ENCODE measurements around the gene FILIP1L. TPM values are rescaled to one million over a fixed set of nuclear protein-coding genes. Genes with fewer than 3 reads are reported as not detected.

The FILIP1L gene
- total RNA-seq, 1 experiment from 2014 or later = 4.3 TPM

DNA sequence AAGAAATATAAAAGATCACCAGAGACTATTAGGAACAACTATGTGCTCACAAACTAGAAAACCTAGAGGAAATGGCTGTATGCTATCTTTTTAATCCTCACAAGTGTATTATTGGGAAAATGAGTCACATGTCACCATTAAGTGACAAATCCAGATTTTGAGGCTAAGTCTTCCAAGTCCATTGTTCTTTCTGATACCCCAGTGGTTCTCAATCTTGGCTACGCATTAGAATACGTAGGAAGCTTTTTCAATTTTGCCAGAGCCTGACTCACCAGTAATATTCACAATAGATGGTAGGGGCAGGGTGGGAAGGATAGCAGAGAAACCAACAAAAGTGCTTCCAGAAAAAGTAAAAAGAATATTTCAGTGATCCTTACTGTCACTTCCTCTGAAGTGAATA is 117.0 kb downstream of the FILIP1L start:
- no peaks in the 10 kb centered on the region for H3K4me1 ChIP-seq (ENCODE audit: insufficient read depth, low read length, poor library complexity, severe bottlenecking)
- intact Hi-C loops (cut with micrococcal nuclease; ENCODE audit: unreplicated experiment) = no loop called here
- no peaks in the 10 kb centered on the region for H3K36me3 ChIP-seq (ENCODE audit: insufficient read depth, low read length, poor library complexity, severe bottlenecking)
- BruUV-seq (replicated peaks) = no TSS peak
- no peak overlapping the region for H3K27ac ChIP-seq (ENCODE audit: low read depth, low read length, poor library complexity, severe bottlenecking)
- DNase-seq (ENCODE audit: low spot score) = peak; percentile 48
- peaks cover 11% of the 10 kb centered on the region for H3K9me3 ChIP-seq (ENCODE audit: low read depth, low read length, poor library complexity, severe bottlenecking)
- no peaks in the 10 kb centered on the region for H3K27me3 ChIP-seq (replicated peaks; ENCODE audit: insufficient read depth, low read depth, low read length, poor library complexity)
- TF ChIP-seq EZH2 (IDR thresholded peaks at IDR 0.05; ENCODE audit: borderline replicate concordance, low read depth, low read length, poor library complexity, severe bottlenecking) = no peak
- TF ChIP-seq, protein P1, sequence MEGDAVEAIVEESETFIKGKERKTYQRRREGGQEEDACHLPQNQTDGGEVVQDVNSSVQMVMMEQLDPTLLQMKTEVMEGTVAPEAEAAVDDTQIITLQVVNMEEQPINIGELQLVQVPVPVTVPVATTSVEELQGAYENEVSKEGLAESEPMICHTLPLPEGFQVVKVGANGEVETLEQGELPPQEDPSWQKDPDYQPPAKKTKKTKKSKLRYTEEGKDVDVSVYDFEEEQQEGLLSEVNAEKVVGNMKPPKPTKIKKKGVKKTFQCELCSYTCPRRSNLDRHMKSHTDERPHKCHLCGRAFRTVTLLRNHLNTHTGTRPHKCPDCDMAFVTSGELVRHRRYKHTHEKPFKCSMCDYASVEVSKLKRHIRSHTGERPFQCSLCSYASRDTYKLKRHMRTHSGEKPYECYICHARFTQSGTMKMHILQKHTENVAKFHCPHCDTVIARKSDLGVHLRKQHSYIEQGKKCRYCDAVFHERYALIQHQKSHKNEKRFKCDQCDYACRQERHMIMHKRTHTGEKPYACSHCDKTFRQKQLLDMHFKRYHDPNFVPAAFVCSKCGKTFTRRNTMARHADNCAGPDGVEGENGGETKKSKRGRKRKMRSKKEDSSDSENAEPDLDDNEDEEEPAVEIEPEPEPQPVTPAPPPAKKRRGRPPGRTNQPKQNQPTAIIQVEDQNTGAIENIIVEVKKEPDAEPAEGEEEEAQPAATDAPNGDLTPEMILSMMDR (conservative IDR thresholded peaks at IDR 0.05; ENCODE audit: low read depth, low read length) = no peak
- POLR2A ChIA-PET (ENCODE audit: low non-redundant PET) = no interaction called here
- H3K4me3 ChIP-seq (ENCODE audit: low read depth, low read length, poor library complexity, severe bottlenecking) = no peak overlapping the region
- CTCF ChIA-PET = no interaction called here

DNA sequence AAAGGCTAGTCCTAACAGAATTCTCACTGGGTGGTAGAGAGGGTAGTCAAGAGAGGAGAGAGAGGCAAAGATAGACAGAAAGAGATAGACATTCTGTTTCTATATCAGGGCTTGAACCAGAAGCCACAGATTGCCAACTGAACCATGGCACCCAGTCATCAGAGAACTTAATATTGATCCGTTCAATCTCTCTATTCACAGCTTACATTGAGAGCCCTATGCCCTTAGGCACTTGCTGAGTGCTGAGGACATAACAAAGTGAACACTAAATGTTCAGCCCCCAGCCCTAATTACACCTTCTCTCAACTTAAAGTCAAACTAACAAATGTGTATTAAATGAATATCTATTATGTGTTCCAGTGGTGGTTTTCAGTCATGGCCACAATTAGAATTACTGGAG is 124.1 kb downstream of the FILIP1L start:
- Histone ChIP-seq H3K4me3 (ENCODE audit: low read depth, low read length, poor library complexity, severe bottlenecking) (no peak overlapping the region), H3K9me3 (ENCODE audit: low read depth, low read length, poor library complexity, severe bottlenecking) (peaks cover 11% of the 10 kb centered on the region), H3K27me3 (replicated peaks; ENCODE audit: insufficient read depth, low read depth, low read length, poor library complexity) (no peaks in the 10 kb centered on the region), H3K36me3 (ENCODE audit: insufficient read depth, low read length, poor library complexity, severe bottlenecking) (no peaks in the 10 kb centered on the region), H3K27ac (ENCODE audit: low read depth, low read length, poor library complexity, severe bottlenecking) (no peak overlapping the region), H3K4me1 (ENCODE audit: insufficient read depth, low read length, poor library complexity, severe bottlenecking) (no peaks in the 10 kb centered on the region)
- ChIA-PET POLR2A (ENCODE audit: low non-redundant PET) (no interaction called here), CTCF (no interaction called here)
- intact Hi-C loops (cut with micrococcal nuclease; ENCODE audit: unreplicated experiment) = no loop called here
- BruUV-seq (replicated peaks) = no TSS peak
- DNase-seq (ENCODE audit: low spot score) = no peak
- TF ChIP-seq, protein P1 (conservative IDR thresholded peaks at IDR 0.05; ENCODE audit: low read depth, low read length) = no peak
- no peak for TF ChIP-seq EZH2 (IDR thresholded peaks at IDR 0.05; ENCODE audit: borderline replicate concordance, low read depth, low read length, poor library complexity, severe bottlenecking)

DNA sequence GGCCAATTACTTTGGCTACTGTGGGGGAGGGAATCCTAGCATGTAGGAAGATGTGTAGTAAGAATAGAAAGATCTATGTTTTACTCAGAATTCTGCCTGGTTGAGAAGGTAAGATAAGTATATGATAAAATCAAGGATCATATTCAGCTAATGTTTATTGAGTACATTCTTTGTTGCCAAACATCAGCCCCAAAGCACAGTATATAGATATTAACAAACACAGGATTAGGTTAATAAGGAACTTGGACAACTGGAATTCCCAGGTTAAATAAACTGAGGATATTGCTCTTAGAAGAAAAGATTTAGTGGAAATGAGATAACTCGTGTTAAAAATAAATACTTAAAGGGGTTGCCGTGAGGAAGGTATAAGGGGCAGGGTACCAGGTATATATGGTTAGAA is 129.6 kb downstream of the FILIP1L start:
- TF ChIP-seq EZH2 (IDR thresholded peaks at IDR 0.05; ENCODE audit: borderline replicate concordance, low read depth, low read length, poor library complexity, severe bottlenecking) = no peak
- TF ChIP-seq, protein P1 (conservative IDR thresholded peaks at IDR 0.05; ENCODE audit: low read depth, low read length) = no peak
- intact Hi-C loops (cut with micrococcal nuclease; ENCODE audit: unreplicated experiment) = no loop called here
- H3K4me1 ChIP-seq (ENCODE audit: insufficient read depth, low read length, poor library complexity, severe bottlenecking) = no peaks in the 10 kb centered on the region
- BruUV-seq (replicated peaks) = no TSS peak
- H3K4me3 ChIP-seq (ENCODE audit: low read depth, low read length, poor library complexity, severe bottlenecking) = no peak overlapping the region
- no peak overlapping the region for H3K27ac ChIP-seq (ENCODE audit: low read depth, low read length, poor library complexity, severe bottlenecking)
- ChIA-PET POLR2A (ENCODE audit: low non-redundant PET) (no interaction called here), CTCF (no interaction called here)
- H3K27me3 ChIP-seq (replicated peaks; ENCODE audit: insufficient read depth, low read depth, low read length, poor library complexity) = no peaks in the 10 kb centered on the region
- no peaks in the 10 kb centered on the region for H3K9me3 ChIP-seq (ENCODE audit: low read depth, low read length, poor library complexity, severe bottlenecking)
- no peaks in the 10 kb centered on the region for H3K36me3 ChIP-seq (ENCODE audit: insufficient read depth, low read length, poor library complexity, severe bottlenecking)
- DNase-seq (ENCODE audit: low spot score) = no peak
